HL-60 (cell line): Measurements from ENCODE around the gene ALDH4A1.

Experiments used
- CTCF ChIP-seq: IDR thresholded peaks from one replicate; pipeline ENCODE4 v1.5.1; 2011; ENCODE audit warnings: low read length, control low read depth, inconsistent platforms; ENCODE audit not compliant: insufficient read depth
- POLR2AphosphoS5 ChIP-seq: IDR thresholded peaks from 2 replicates; pipeline ENCODE4 v1.6.1; 2012; ENCODE audit warnings: low read depth

GRCh38 chr1:18875796-18876128 lies 26.6 kb downstream of the ALDH4A1 start:
- TF ChIP-seq CTCF (no peak), POLR2AphosphoS5 (no peak)
